ENCODE results near the gene ASTN2.

GRCh38 chr9:117232281-117232680 is 182.6 kb downstream of the ASTN2 start:
- TF ChIP-seq CTCF (IDR thresholded peaks at IDR 0.05; ENCODE audit: low read depth, low read length, poor library complexity, severe bottlenecking) = no peak
- TF ChIP-seq EZH2phosphoT487 (IDR thresholded peaks at IDR 0.05; ENCODE audit: borderline replicate concordance, low read length) = no peak

All from DOHH2 (cell line).